NCI-H2196 (cell line): Measurements from ENCODE around the gene PKM.
"Not testable (repeated sequence)": the region's sequence is repeated elsewhere in the genome, so short reads cannot be mapped to it uniquely, and the experiment has no call there.

Source experiments
- DNase-seq: peaks from one replicate; lab custom pipeline; 2025; ENCODE audit not compliant: unreplicated experiment; lab: John Stamatoyannopoulos, UW

Gene PKM

GRCh38 chr15:72179950-72180581 lies 50.9 kb downstream of the PKM start:
- DNase-seq = no peak

DNA sequence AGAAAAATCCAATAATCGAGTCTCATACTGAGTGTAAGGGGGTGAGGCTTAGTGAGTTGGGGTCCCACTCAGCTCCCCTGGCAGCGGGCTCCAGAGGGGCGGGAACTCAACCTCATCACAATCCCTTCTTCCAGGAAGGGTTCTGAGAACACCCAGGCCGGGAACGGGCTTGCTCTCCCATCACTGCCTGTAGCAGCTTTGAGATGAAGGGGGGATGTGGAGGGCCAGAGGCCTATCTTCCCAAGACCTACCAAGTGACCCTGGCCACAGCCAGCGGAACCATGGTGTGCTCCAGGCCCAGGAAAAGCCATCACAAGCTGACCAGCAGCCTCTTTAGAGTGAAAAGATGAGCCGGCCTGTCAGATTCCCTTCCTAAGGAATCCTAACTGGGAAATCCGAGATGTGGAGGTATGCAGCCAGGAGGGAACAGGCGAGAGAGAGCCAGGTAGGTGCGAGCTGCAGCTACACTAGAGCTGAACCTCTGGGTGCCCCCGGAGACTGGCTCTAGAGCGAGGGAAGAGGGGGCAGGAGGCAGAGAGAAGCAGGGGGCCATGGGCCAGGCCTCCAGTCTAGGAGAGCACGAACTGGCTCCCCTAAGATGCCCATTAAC lies 51.9 kb downstream of the PKM start:
- no peak for DNase-seq

- DNase-seq = no peak
Measured at GRCh38 chr15:72176743-72177142, 54.2 kb downstream of the PKM start.

DNA sequence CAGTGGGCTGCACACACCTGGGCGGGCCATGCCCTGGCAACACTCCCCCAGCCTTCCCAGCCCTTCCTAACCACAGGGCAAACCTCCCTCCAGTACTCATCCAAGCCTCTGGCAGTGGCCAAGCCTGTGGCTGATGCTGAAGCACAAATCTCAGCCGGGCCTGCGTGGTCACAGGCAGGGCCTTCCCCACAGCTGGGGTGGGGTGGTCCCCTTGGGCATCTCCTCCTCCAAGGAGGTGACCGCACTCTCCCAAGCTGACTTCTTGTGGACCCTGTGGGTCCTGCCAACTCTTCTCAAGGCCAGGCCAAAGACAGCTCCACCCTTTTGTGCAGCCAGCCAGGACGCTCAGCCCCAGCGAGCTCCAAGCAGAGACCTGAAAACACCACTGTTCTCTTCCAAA lies 54.8 kb downstream of the PKM start:
- no peak for DNase-seq

DNA sequence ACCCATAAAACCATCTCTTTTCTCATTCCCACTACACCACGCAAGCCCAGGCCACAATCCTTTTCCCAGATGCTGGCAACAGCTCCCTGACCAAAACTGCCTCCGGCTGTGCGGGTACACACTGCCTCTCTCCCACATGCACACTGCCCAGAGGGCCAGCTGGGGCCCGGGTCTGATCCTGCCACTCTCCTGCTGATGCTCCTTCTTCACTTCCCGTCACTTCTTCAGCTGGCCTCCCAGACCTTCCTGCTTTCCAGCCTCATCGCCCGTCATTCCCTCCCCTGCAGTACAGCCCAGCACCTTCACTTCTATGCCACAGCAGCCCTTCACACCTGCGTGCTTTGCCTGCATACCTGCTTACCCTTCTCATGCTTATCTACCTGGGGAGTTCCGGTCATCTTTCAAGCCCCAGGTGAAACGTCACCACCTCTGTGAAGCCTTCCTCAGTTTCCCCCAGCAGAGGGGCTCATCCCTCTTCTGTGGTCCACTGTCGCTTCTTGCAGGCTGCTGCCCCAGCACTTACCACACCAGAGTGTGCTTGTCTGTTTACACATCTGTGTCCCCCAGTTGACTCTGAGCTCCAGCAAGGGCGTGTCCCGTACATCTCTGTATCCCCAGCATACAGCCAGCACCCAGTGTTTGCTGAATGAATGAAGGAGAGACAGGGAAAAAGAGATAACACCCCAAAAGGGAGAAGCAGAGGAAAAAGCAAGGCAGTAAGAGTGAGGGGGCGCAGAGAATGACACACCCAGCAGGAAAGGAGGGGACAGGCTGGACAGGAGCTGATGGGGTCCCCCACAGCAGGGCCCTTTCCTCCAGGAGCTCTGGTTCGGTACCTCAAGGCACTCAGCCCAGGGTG lies 55.6 kb downstream of the PKM start:
- no peak for DNase-seq

- DNase-seq = no peak
Measured at GRCh38 chr15:72174551-72175165, 56.3 kb downstream of the PKM start.

- DNase-seq = no peak
Measured at GRCh38 chr15:72173864-72174550, 57.0 kb downstream of the PKM start.

GRCh38 chr15:72173401-72173800 lies 57.6 kb downstream of the PKM start:
- no peak for DNase-seq

DNA sequence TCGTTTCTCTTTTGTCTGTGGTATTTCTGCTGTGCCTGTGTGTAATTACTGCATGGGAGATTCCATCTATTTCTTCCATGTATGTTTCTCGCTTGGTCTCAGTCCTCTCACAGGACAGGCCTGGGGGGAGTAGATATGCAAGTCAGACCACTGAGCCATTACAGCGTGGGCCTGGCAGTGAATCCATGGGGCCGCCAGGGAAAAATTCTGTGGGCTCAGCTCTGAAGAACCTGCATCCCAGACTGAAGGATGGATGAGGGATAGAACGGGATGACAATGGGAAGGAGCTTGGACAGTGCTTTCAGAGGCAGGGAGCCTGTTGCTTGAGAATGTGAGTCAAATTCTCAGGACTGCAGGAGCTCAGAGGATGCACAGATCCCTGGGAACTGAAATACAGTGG lies 58.2 kb downstream of the PKM start:
- DNase-seq = no peak

DNA sequence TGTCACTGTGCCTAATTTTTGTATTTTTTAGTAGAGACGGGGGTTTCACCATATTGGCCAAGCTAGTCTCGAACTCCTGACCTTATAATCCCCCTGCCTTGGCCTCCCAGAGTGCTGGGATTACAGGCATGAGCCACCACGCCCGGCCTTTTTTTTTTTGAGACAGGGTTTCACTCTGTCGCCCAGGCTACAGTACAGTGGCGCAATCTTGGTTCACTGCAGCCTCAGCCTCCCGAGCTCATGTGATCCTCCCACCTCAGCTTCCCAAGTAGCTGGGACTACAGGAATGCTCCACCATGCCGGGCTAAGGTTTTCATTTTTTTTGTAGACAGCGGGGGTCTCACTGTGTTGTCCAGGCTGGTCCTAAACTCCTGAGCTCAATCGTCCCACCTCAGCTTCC lies 59.0 kb downstream of the PKM start:
- not testable (repeated sequence) for DNase-seq

DNA sequence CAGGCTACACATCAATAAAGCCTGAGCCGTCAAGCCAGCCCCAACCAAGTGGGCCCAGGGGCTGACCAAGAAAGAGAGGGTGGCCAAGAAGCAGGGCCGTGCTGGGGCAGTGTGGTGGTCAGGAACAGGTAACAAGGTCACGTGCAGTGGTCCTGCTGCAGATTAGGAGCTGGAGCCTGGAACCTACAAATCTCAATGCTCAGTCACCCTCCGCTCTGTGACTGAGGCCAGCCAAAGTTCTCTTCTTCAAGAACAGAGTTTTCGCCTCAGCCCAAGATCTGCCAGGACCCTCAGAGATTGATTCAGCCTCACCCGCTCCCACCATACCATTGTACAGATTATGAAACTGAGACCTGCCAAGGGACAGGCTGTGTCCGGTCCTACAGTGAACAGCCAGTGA lies 60.3 kb downstream of the PKM start:
- no peak for DNase-seq

DNA sequence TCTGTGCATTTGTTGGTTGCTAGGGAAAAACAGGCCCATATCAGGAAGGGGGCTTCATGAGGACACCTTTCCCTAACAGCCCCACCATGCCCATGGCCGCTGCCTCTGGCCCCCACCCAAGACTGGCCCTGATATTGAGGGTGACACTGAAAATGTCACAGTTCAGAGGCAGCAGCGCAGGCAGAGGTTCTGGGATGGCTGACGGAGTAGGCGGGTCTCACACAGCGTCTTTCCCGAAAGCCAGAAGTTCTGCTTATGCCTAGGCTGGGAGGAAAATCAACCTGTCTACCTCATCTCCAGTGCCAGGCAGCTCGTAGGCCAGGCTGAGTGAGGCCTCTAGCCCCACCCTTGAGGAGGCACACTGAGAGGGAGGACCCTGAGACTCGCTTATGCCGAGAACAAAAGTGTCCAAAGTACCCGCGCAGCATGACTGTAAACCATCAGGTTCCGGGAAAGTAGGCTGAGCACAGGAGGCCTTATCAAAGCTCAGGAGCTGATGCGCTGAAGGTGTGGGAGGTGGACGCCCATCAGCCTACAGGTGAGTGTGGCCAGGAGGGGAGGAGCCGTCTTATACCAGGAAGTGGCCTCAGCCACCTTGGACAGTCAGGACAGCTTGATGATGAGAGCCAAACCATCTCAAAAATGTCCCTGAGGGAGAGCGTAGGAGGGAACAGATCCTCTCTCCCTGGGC lies 60.9 kb downstream of the PKM start:
- no peak for DNase-seq

- DNase-seq = peak; percentile 25
Measured at GRCh38 chr15:72169236-72169920, 61.6 kb downstream of the PKM start.

DNA sequence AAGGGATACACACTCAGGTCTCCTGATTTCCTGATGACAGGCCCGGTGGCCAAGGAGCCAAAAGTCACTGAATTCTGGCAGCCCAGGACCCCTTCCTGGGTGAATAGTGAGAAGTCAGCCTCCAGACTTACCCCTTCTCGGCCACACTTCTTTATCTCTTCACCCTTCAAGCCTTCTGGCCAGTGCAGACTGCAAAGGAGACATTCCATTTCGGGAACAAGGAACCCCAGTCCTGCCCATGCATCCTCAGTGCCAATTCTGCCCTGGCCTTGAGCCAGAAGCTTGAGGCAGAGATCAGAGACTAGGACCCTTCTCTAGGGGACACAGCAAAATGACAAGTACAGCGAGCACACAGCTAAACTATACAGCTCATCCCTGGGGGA lies 62.2 kb downstream of the PKM start:
- DNase-seq = no peak

GRCh38 chr15:72168131-72168807 lies 62.7 kb downstream of the PKM start:
- DNase-seq = no peak

DNA sequence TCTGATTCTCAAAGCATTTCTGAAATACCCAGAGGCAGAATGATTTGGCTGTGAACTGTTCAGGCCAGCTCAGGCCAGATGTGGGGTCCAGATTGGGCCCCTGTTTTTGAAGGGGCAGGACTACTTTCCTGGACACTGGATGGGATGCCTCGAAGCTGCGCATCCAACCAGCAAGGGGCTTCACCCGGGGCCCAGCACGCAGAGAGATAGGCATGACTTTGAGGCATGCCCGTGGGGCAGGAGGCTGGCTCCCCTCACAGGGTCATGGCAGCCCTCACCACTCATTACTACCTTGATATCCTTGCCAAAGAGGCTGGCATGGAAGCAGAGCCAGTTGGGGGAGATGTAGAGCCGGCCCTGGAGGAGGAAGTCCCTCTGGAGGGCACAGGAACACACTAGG lies 63.5 kb downstream of the PKM start:
- DNase-seq = no peak

DNA sequence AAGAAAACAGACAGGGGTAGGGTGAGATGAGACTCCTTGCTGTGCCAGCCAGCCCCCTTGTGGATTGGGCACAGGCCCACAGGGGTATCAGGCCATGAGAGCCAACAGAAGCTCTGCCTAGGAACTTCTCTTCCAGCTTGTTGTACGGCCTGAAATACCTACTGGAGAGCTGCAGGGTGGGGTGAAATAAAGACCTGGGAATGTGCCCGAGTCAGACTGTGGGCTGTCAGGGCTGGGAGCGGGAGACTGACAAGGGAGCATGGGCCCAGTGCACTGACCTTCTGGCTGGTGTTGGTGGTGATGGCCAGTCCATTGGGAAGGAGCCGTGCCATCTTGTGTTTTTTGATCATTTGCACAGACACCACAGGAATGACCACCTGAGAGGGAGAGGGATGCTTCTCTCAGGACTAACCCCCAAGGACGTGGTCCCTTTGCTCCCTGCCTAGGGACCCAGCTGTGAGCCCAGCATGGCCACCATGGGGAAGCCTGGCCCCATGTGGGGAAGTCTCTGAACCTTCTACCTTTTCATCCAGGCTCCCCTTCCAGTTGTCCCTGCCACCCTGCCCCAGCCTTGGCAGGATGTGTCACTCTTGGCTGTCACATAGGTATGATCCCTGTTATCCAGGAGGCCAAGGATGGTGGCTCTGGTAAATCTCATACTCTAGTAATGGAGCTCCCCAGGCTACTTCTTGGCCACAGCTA lies 64.1 kb downstream of the PKM start:
- DNase-seq = no peak

DNA sequence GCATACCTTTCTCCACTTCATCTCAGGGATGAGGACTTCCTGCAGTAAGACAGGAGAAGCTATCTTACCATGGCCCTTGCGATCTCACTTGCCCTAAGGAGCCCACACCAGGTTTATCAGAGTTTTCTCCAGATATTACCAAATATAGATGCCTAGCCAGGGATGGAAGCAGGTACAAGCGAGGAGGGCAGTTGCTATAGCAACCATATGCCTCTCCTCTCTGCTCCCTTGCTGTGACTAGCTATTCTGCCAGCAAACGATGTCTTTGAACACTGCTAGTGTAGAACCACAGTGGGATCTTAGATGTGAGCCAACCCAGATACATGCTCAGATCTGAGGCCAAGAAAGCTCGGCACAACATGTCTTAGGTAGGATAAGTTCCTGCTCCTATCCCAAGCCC lies 67.3 kb downstream of the PKM start:
- no peak for DNase-seq

DNA sequence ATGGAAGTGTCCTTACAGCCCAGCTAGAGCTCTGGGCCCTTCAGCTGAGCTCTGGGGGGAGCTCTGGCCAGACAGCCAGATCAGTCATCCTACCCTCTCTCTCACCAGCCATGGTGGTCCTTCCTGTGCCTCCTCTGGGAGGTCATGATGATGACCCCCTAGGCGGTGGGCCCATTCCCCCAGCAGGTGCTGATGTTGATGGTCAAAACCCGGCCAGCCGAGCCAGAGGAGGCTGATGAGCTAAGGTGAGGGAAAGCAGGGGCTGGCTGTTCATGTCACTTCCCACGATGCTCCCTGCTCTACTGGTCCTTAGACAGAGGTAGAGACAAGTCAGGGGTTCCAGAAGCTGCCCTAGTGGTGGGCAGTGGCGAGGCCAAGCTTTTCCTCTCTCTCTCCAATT lies 68.4 kb downstream of the PKM start:
- DNase-seq = no peak
